Measurements from ENCODE around the gene PCNX1.

- TF ChIP-seq TAF1 (IDR thresholded peaks at IDR 0.05; ENCODE audit: low read depth) (no peak), EGR1 (IDR thresholded peaks at IDR 0.05) (no peak), TEAD4 (IDR thresholded peaks at IDR 0.05) (no peak), ZBTB7A (IDR thresholded peaks at IDR 0.05; ENCODE audit: low read depth) (no peak), EP300 (IDR thresholded peaks at IDR 0.05; ENCODE audit: borderline replicate concordance) (no peak), CEBPB (IDR thresholded peaks at IDR 0.05) (no peak), REST (IDR thresholded peaks at IDR 0.05; ENCODE audit: low read depth) (no peak), MAX (IDR thresholded peaks at IDR 0.05) (no peak), TCF12 (IDR thresholded peaks at IDR 0.05; ENCODE audit: low read depth) (no peak), FOXM1 (IDR thresholded peaks at IDR 0.05; ENCODE audit: borderline replicate concordance, low read depth) (no peak), RAD21 (IDR thresholded peaks at IDR 0.05; ENCODE audit: low read depth) (no peak), CREB1 (IDR thresholded peaks at IDR 0.05; ENCODE audit: low read depth) (no peak), USF1 (IDR thresholded peaks at IDR 0.05) (no peak)
Observed at GRCh38 chr14:71117839-71118743, 210.8 kb downstream of the PCNX1 start.

Data from Ishikawa (cell line).